ENCODE measurements around the gene TP53. TPM values are rescaled to one million over a fixed set of nuclear protein-coding genes. Genes with fewer than 3 reads are reported as not detected.

The TP53 gene
- polyA plus RNA-seq, 3 donors: 16.2 to 35.1 (median 25.8) TPM

- intact Hi-C loops (cut with micrococcal nuclease): no loop called here
- Mint-ChIP-seq H3K27me3 (ENCODE audit: low read depth in 3 of 3) (peaks cover 34 to 80% (median 48%) of the 10 kb centered on the region in 3 donors), H3K4me3 (peak overlapping the region in 1 of 2 donors; percentile 16), H3K27ac (peak overlapping the region in 1 of 7 donors; percentile 6), H3K4me1 (peaks cover 29% of the 10 kb centered on the region), H3K36me3 (peaks cover 0 to 3% of the 10 kb centered on the region in 2 donors), H3K9me3 (peaks cover 0 to 7% (median 2%) of the 10 kb centered on the region in 7 donors)
- Histone ChIP-seq H3K4me1 (ENCODE audit: control insufficient read depth in 1 of 2, insufficient read depth in 2 of 2, low read length in 2 of 2) (peaks cover 17 to 22% of the 10 kb centered on the region in 2 donors), H3K9ac (ENCODE audit: insufficient read depth, low read length, poor library complexity, severe bottlenecking) (no peak overlapping the region), H3K4me3 (replicated peaks in 1 of 3; ENCODE audit: low read depth in 2 of 3, low read length in 3 of 3) (no peak overlapping the region), H3K9me3 (replicated peaks in 1 of 2; ENCODE audit: control insufficient read depth in 1 of 2, insufficient read depth in 1 of 2, low read length in 2 of 2) (no peaks in the 10 kb centered on the region), H3K4me2 (replicated peaks; ENCODE audit: extremely low read depth, low read length, poor library complexity, severe bottlenecking) (no peak overlapping the region), H2AFZ (ENCODE audit: insufficient read depth, low read depth, low read length, poor library complexity, severe bottlenecking) (no peak overlapping the region), H3K27ac (ENCODE audit: low read depth in 1 of 2, low read length in 2 of 2) (no peak overlapping the region), H3K79me2 (ENCODE audit: insufficient read depth, low read length) (no peaks in the 10 kb centered on the region), H3K27me3 (ENCODE audit: control insufficient read depth in 2 of 2, insufficient read depth in 2 of 2, low read length in 2 of 2) (peaks cover 10 to 52% of the 10 kb centered on the region in 2 donors), H3K36me3 (replicated peaks in 1 of 2; ENCODE audit: control insufficient read depth in 1 of 2, insufficient read depth in 2 of 2, low read length in 2 of 2) (no peaks in the 10 kb centered on the region), H4K20me1 (ENCODE audit: insufficient read depth, low read length) (no peaks in the 10 kb centered on the region)
- 61% methylated on average over 5 of the region's 19 CpGs for WGBS (ENCODE audit: insufficient coverage)
- no peak for DNase-seq
- TF ChIP-seq CTCF (IDR thresholded peaks at IDR 0.05): no peak
Measured at GRCh38 chr17:7712111-7712771, 25.0 kb upstream of the TP53 start.

- H3K9ac ChIP-seq (ENCODE audit: insufficient read depth, low read length, poor library complexity, severe bottlenecking): no peak overlapping the region
- H3K4me1 ChIP-seq (ENCODE audit: control insufficient read depth in 1 of 2, insufficient read depth in 2 of 2, low read length in 2 of 2): peaks cover 11 to 13% of the 10 kb centered on the region in 2 donors
- H3K27ac ChIP-seq (ENCODE audit: low read depth in 1 of 2, low read length in 2 of 2): no peak overlapping the region
- H3K79me2 ChIP-seq (ENCODE audit: insufficient read depth, low read length): no peaks in the 10 kb centered on the region
- no peak overlapping the region for H3K4me2 ChIP-seq (replicated peaks; ENCODE audit: extremely low read depth, low read length, poor library complexity, severe bottlenecking)
- no peak overlapping the region for H3K4me3 ChIP-seq (replicated peaks in 1 of 3; ENCODE audit: low read depth in 2 of 3, low read length in 3 of 3)
- Mint-ChIP-seq H3K36me3 (peaks cover 0 to 3% of the 10 kb centered on the region in 2 donors), H3K27me3 (ENCODE audit: low read depth in 3 of 3) (peaks cover 35 to 80% (median 48%) of the 10 kb centered on the region in 3 donors), H3K9me3 (peaks cover 0 to 7% (median under 1%) of the 10 kb centered on the region in 7 donors), H3K27ac (peak overlapping the region in 1 of 7 donors; percentile 37), H3K4me3 (peak overlapping the region in 1 of 2 donors; percentile 69), H3K4me1 (peaks cover 21% of the 10 kb centered on the region)
- peaks cover 10 to 52% of the 10 kb centered on the region in 2 donors for H3K27me3 ChIP-seq (ENCODE audit: control insufficient read depth in 2 of 2, insufficient read depth in 2 of 2, low read length in 2 of 2)
- 86% methylated on average over 3 of the region's 7 CpGs for WGBS (ENCODE audit: insufficient coverage)
- peak; percentile 19 for TF ChIP-seq CTCF (IDR thresholded peaks at IDR 0.05)
- intact Hi-C loops (cut with micrococcal nuclease): no loop called here
- no peak overlapping the region for H2AFZ ChIP-seq (ENCODE audit: insufficient read depth, low read depth, low read length, poor library complexity, severe bottlenecking)
- DNase-seq: peak in 2 of 3 donors; percentile 28 to 36
- no peaks in the 10 kb centered on the region for H3K9me3 ChIP-seq (replicated peaks in 1 of 2; ENCODE audit: control insufficient read depth in 1 of 2, insufficient read depth in 1 of 2, low read length in 2 of 2)
- H3K36me3 ChIP-seq (replicated peaks in 1 of 2; ENCODE audit: control insufficient read depth in 1 of 2, insufficient read depth in 2 of 2, low read length in 2 of 2): no peaks in the 10 kb centered on the region
- H4K20me1 ChIP-seq (ENCODE audit: insufficient read depth, low read length): no peaks in the 10 kb centered on the region
Measured at GRCh38 chr17:7711051-7711755, 23.9 kb upstream of the TP53 start.

All from CD14-positive monocyte (primary cell).